Breast epithelium (tissue), 4 donors: ENCODE measurements around the gene ZNF213. TPM values are rescaled to one million over a fixed set of nuclear protein-coding genes. Genes with fewer than 3 reads are reported as not detected.

Experiments used
- DNase-seq, 2 donors: peaks; one replicate each; pipeline ENCODE4 v3.0.0-alpha.2; 2019; ENCODE audit warnings: low spot score in 2 of 2
- H3K27ac ChIP-seq, 2 donors: fragments of 200-600 bp; sonication (generic) in 1 of 2; one replicate each; pipeline ENCODE4 v1.5.1; 2016 to 2019; ENCODE audit warnings: mild to moderate bottlenecking in 1 of 2
- H3K27me3 ChIP-seq, 2 donors: fragments of 200-600 bp; sonication (generic) in 1 of 2; one replicate each; pipeline versions ENCODE4 v1.5.1 to v1.6.0; 2017 to 2019; ENCODE audit warnings: control low read depth in 1 of 2, mild to moderate bottlenecking in 1 of 2
- H3K36me3 ChIP-seq: fragments of 200-600 bp; one replicate; pipeline ENCODE4 v1.5.1; 2019
- H3K4me1 ChIP-seq, 2 donors: fragments of 200-600 bp; sonication (generic); one replicate each; pipeline ENCODE4 v1.5.1; 2016 to 2019; ENCODE audit warnings: control low read depth in 1 of 2
- H3K4me3 ChIP-seq, 3 donors: fragments of 200-600 bp; sonication (generic); 1 replicate in 2 of 3; 2 replicates in 1 of 3; pipeline ENCODE4 v1.5.1; 2016 to 2019; ENCODE audit warnings: mild to moderate bottlenecking in 3 of 3, moderate library complexity in 2 of 3
- H3K9me3 ChIP-seq, 2 donors: fragments of 200-600 bp; sonication (generic) in 1 of 2; one replicate each; pipeline ENCODE4 v1.5.1; 2016 to 2019; ENCODE audit warnings: control low read depth in 1 of 2
- POLR2A ChIP-seq: fragments of 450-650 bp; IDR thresholded peaks from one replicate; pipeline ENCODE4 v1.6.1; 2016; ENCODE audit warnings: antibody characterized with exemption, mild to moderate bottlenecking, moderate library complexity
- POLR2AphosphoS5 ChIP-seq, 3 donors: sonication (generic); formaldehyde crosslinking; IDR thresholded peaks; one replicate each; pipeline ENCODE4 v1.6.1; 2017; ENCODE audit warnings: antibody characterized with exemption in 3 of 3
- intact Hi-C: fragments of 100-400 bp; cut with DNase I; formaldehyde crosslinking; loops from one replicate; pipeline ENCODE4 v1.15.1; 2023; ENCODE audit warnings: low total_unique reads
- total RNA-seq, 3 donors: library from RNA; depleted of rRNA; stranded (reverse); fragments of >200 nt; gene quantifications; one replicate each; pipeline ENCODE4 v1.1.0, GENCODE V29; 2016
- TF ChIP-seq, protein P1 (sequence below), 3 donors: fragments of 450-650 bp; IDR thresholded peaks; one replicate each; pipeline ENCODE4 v1.5.1; 2016 to 2017; ENCODE audit warnings: antibody characterized with exemption in 3 of 3, mild to moderate bottlenecking in 3 of 3, moderate library complexity in 3 of 3

Gene ZNF213
- total RNA-seq, 3 donors from 2014 or later, result 4.0 to 5.6 (median 5.6) TPM

DNA sequence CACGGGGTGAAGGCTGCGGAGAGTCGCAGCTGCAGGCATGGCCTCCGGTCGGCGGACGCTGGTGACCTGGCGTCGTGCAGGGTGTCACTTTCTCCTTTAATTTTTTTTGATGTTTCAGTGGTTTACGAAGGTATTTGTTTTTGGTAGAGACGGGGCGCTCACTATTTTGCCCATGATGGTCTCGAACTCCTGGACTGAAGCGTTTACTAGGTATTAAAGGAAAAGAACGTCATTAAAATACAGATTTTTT lies 17.1 kb downstream of the ZNF213 start:
- no peaks in the 10 kb centered on the region for H3K27me3 ChIP-seq
- TF ChIP-seq POLR2AphosphoS5 (IDR thresholded peaks at IDR 0.05), result no peak
- TF ChIP-seq, protein P1, sequence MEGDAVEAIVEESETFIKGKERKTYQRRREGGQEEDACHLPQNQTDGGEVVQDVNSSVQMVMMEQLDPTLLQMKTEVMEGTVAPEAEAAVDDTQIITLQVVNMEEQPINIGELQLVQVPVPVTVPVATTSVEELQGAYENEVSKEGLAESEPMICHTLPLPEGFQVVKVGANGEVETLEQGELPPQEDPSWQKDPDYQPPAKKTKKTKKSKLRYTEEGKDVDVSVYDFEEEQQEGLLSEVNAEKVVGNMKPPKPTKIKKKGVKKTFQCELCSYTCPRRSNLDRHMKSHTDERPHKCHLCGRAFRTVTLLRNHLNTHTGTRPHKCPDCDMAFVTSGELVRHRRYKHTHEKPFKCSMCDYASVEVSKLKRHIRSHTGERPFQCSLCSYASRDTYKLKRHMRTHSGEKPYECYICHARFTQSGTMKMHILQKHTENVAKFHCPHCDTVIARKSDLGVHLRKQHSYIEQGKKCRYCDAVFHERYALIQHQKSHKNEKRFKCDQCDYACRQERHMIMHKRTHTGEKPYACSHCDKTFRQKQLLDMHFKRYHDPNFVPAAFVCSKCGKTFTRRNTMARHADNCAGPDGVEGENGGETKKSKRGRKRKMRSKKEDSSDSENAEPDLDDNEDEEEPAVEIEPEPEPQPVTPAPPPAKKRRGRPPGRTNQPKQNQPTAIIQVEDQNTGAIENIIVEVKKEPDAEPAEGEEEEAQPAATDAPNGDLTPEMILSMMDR (IDR thresholded peaks at IDR 0.05), result no peak
- TF ChIP-seq POLR2A, result no peak
- H3K9me3 ChIP-seq, result no peaks in the 10 kb centered on the region
- no peak for DNase-seq
- no peaks in the 10 kb centered on the region for H3K36me3 ChIP-seq
- H3K27ac ChIP-seq, result peak overlapping the region in 1 of 2 donors; percentile 52
- intact Hi-C loops, result no loop called here
- peak overlapping the region; percentile 40 to 76 (median 69) for H3K4me3 ChIP-seq
- no peaks in the 10 kb centered on the region for H3K4me1 ChIP-seq

DNA sequence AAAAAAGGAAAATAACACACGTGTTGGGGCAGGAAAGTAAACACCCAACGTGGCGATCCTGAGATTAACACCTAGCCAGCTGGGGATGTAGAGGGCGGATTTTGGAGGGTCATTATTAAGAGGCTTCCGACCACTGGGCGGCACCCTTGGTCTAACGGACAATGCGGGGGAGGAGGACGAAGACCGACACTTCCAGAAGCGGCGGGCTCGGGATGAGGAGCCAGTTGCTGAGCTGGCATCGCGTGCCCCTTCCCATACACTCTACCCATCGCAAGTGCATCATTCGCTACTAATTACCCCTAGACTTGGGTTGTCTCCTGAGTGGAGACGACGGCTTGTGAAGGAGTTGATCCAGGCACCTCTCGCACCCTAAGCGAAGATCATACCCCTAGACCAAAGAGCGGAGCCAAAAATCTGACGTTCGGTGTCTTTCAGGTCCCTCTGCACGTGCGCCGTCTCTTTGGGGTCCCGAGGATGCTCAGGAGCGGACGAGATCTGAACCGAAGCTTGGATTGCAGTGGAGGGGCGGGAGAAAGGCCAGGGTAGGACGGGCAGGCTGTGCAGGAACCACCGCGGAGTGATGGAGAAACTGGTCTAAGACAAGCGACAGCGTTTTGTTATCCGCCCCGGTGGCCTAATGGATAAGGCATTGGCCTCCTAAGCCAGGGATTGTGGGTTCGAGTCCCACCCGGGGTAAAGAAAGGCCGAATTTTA lies 17.6 kb downstream of the ZNF213 start:
- no peaks in the 10 kb centered on the region for H3K36me3 ChIP-seq
- no peaks in the 10 kb centered on the region for H3K9me3 ChIP-seq
- H3K4me1 ChIP-seq, result no peaks in the 10 kb centered on the region
- H3K27me3 ChIP-seq, result no peaks in the 10 kb centered on the region
- intact Hi-C loops, result no loop called here
- H3K27ac ChIP-seq, result peak overlapping the region; percentile 49 to 52
- TF ChIP-seq POLR2A, result no peak
- peak; percentile 58 to 62 (median 61) for TF ChIP-seq POLR2AphosphoS5 (IDR thresholded peaks at IDR 0.05)
- peak; percentile 88 to 90 for DNase-seq
- peak overlapping the region; percentile 40 to 76 (median 69) for H3K4me3 ChIP-seq

DNA sequence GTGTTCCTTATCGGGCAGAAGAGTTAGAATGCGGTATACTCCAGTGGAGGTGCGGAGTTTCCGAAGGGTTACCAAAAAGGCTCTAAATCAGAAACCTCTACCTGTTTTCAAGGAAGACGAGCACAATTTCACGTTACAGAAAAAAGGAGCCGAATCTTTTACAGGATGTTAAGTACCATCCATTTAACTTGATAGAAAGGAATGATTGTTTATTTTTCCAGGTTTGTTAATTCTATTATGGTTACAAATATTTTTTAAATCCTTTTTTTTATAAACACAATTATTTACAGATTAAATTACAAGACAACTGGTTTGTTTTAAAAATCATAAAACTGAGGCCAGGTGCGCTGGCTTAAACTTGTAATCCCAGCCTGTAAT lies 18.2 kb downstream of the ZNF213 start:
- Histone ChIP-seq H3K27ac (peak overlapping the region in 1 of 2 donors; percentile 52), H3K9me3 (no peaks in the 10 kb centered on the region), H3K4me1 (no peaks in the 10 kb centered on the region), H3K4me3 (peak overlapping the region in 2 of 3 donors; percentile 69 to 76), H3K36me3 (no peaks in the 10 kb centered on the region), H3K27me3 (no peaks in the 10 kb centered on the region)
- no peak for TF ChIP-seq POLR2AphosphoS5 (IDR thresholded peaks at IDR 0.05)
- TF ChIP-seq, protein P1 (IDR thresholded peaks at IDR 0.05), result no peak
- no peak for TF ChIP-seq POLR2A
- intact Hi-C loops, result no loop called here
- no peak for DNase-seq

DNA sequence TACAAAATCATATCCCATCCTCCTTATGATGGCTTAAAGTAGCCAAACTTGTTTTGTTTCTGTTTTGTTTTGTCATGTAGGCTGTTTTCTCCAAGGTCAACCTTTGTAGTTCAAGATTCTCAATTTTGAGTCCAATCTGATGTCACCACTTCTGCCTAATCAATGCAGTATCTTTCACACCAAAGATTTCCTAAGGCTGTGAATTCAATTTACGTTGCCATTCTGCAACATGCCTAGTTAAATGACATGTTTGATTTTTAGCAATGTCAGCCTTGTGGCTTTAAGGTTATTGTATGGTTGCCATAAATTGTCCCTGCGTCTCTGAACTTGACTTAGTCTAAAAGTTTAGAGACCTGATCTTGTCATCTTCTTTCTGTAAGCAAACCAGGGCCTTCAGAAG lies 20.4 kb downstream of the ZNF213 start:
- Histone ChIP-seq H3K4me1 (no peaks in the 10 kb centered on the region), H3K36me3 (no peaks in the 10 kb centered on the region), H3K9me3 (no peaks in the 10 kb centered on the region), H3K27ac (no peak overlapping the region), H3K27me3 (no peaks in the 10 kb centered on the region), H3K4me3 (no peak overlapping the region)
- intact Hi-C loops, result no loop called here
- TF ChIP-seq POLR2AphosphoS5 (IDR thresholded peaks at IDR 0.05) (no peak), POLR2A (no peak)
- TF ChIP-seq, protein P1 (IDR thresholded peaks at IDR 0.05), result no peak
- no peak for DNase-seq

DNA sequence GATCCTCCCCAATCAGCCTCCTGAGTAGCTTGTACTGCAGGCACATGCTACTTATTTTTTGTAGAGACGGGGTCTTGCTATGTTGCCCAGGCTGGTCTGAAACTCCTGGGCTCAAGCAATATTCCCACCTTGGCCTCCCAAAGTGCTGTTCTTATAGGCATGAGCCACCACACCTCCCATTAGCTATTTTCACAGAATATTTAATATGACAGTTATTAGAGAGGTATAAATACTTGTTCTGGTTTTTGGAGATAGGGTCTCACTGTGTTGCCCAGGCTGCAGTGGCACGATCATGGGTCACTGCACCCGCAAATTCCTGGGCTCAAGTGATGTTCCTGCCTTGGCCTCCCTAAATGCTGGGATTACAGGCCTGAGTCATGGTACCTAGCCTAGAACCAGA lies 21.1 kb downstream of the ZNF213 start:
- no peaks in the 10 kb centered on the region for H3K9me3 ChIP-seq
- DNase-seq, result no peak
- H3K4me3 ChIP-seq, result no peak overlapping the region
- H3K4me1 ChIP-seq, result no peaks in the 10 kb centered on the region
- no peaks in the 10 kb centered on the region for H3K27me3 ChIP-seq
- no peaks in the 10 kb centered on the region for H3K36me3 ChIP-seq
- intact Hi-C loops, result no loop called here
- no peak overlapping the region for H3K27ac ChIP-seq
- TF ChIP-seq, protein P1 (IDR thresholded peaks at IDR 0.05), result no peak
- no peak for TF ChIP-seq POLR2A
- no peak for TF ChIP-seq POLR2AphosphoS5 (IDR thresholded peaks at IDR 0.05)
